ENCODE measurements around the gene PLAAT1. TPM values are rescaled to one million over a fixed set of nuclear protein-coding genes. Genes with fewer than 3 reads are reported as not detected.

Gene PLAAT1
- total and polyA plus RNA-seq, 10 of the 15 experiments (the other 5 are each of a cell fraction or from before 2014, with no cell fraction given) = not detected

- ChIA-PET SMC1A (ENCODE audit: uncharacterized antibody, unreplicated experiment) (interaction anchor here (0.9 kb wide), 1 partner anchor 13 kb away, joined by 3 read pairs; no protein-coding TSS in a partner anchor), RAD21 (ENCODE audit: unreplicated experiment) (no interaction called here), CTCF (no interaction called here), POLR2A (no interaction called here)
- WGBS (ENCODE audit: insufficient coverage, insufficient replicate concordance, low lambda C conversion rate, missing lambda C conversion rate) = 29% methylated on average over 3 of the region's 3 CpGs
- DNase-seq (ENCODE audit: low read depth, low spot score) (no peak), FAIRE-seq (no peak), ATAC-seq (peak; percentile 53)
- no peak overlapping the region for H2AFZ ChIP-seq (ENCODE audit: control insufficient read depth, low read depth, low read length)
- H3K27ac ChIP-seq (ENCODE audit: control insufficient read depth, insufficient read depth) = no peak overlapping the region
- H3K4me1 ChIP-seq (ENCODE audit: control insufficient read depth, insufficient read depth, low read length) = no peaks in the 10 kb centered on the region
- intact Hi-C loops (cut with micrococcal nuclease; ENCODE audit: unreplicated experiment) = no loop called here
- H3K9me3 ChIP-seq (replicated peaks; ENCODE audit: control insufficient read depth, insufficient read depth, low read length) = no peaks in the 10 kb centered on the region
- H3K79me2 ChIP-seq (ENCODE audit: control insufficient read depth, insufficient read depth, low read length) = no peaks in the 10 kb centered on the region
- peaks cover 0 to 2% of the 10 kb centered on the region in 2 experiments; a peak in 1 of 4 replicates for H3K27me3 ChIP-seq (replicated peaks in 1 of 2; ENCODE audit: control insufficient read depth in 2 of 2, insufficient read depth in 2 of 2, low read length in 1 of 2)
- no peaks in the 10 kb centered on the region for H4K20me1 ChIP-seq (ENCODE audit: control insufficient read depth, insufficient read depth)
- no peaks in the 10 kb centered on the region for H3K36me3 ChIP-seq (ENCODE audit: control insufficient read depth in 2 of 2, insufficient read depth in 2 of 2, low read length in 1 of 2)
- in situ Hi-C loops (cut with MboI) = no loop called here
- TF ChIP-seq CTCF (IDR thresholded peaks at IDR 0.05 in 2 of 3, conservative IDR thresholded peaks at IDR 0.05 in 1 of 3; ENCODE audit: control insufficient read depth in 2 of 3, extremely low read depth in 1 of 3, insufficient read depth in 1 of 3, low read depth in 3 of 3, low read length in 3 of 3) (peak in 2 of 3 experiments; percentile 12 to 29; a peak in 1 of 6 replicates), STAT1 (conservative IDR thresholded peaks at IDR 0.05) (no peak), BMI1 (IDR thresholded peaks at IDR 0.05; ENCODE audit: borderline replicate concordance) (no peak), MXI1 (IDR thresholded peaks at IDR 0.05; ENCODE audit: low read depth, low read length) (no peak), TAF1 (IDR thresholded peaks at IDR 0.05; ENCODE audit: borderline replicate concordance, low read depth, low read length) (no peak), SMAD5 (IDR thresholded peaks at IDR 0.05; ENCODE audit: low read depth) (no peak), LARP7 (IDR thresholded peaks at IDR 0.05) (no peak), POLR2A (IDR thresholded peaks at IDR 0.05; ENCODE audit: low read depth, low read length) (no peak)
- no TSS peak for BruUV-seq (replicated peaks)
- H3K4me2 ChIP-seq (ENCODE audit: control insufficient read depth, insufficient read depth) = no peak overlapping the region
- no peak overlapping the region for H3K4me3 ChIP-seq
- H3K9ac ChIP-seq (ENCODE audit: control insufficient read depth, insufficient read depth, low read length) = no peak overlapping the region
Measured at GRCh38 chr3:193314161-193314560, 73.1 kb downstream of the PLAAT1 start.

Data from GM12878 (cell line).